Chondrocyte (in vitro differentiated cells): ENCODE measurements around the gene NR1H2. TPM values are rescaled to one million over a fixed set of nuclear protein-coding genes. Genes with fewer than 3 reads are reported as not detected.

Experiments used
- DNase-seq: peaks from one replicate; pipeline ENCODE4 v3.0.0; 2021; ENCODE audit warnings: mixed read lengths, low spot score
- H3K27ac Mint-ChIP-seq: one replicate; pipeline ENCODE4 v1.8.0; 2021; ENCODE audit warnings: mild to moderate bottlenecking, moderate library complexity, mixed read lengths; ENCODE audit not compliant: unreplicated experiment
- H3K27me3 Mint-ChIP-seq: 2 replicates; pipeline ENCODE4 v1.8.0; 2021; ENCODE audit warnings: low read depth, mixed read lengths
- H3K36me3 Mint-ChIP-seq: 2 replicates; pipeline ENCODE4 v1.8.0; 2021; ENCODE audit warnings: low read depth, mixed read lengths
- H3K4me1 Mint-ChIP-seq: 2 replicates; pipeline ENCODE4 v1.8.0; 2021; ENCODE audit warnings: low read depth, mild to moderate bottlenecking, mixed read lengths
- H3K4me3 Mint-ChIP-seq: one replicate; pipeline ENCODE4 v1.8.0; 2021; ENCODE audit warnings: mild to moderate bottlenecking, moderate library complexity, mixed read lengths; ENCODE audit not compliant: unreplicated experiment
- H3K9me3 Mint-ChIP-seq: 2 replicates; pipeline ENCODE4 v1.8.0; 2021; ENCODE audit warnings: low read depth, mixed read lengths
- CTCF ChIP-seq: fragments of 200-600 bp; sonication (generic); IDR thresholded peaks from 2 replicates; pipeline ENCODE4 v1.5.0; 2021; ENCODE audit warnings: antibody characterized with exemption, mild to moderate bottlenecking, moderate library complexity
- total RNA-seq: library from RNA; stranded (reverse); gene quantifications from 3 replicates; pipeline ENCODE4 v1.2.1, GENCODE V29; 2021

The NR1H2 gene
- total RNA-seq, 1 donor from 2014 or later, result 48.3 TPM

GRCh38 chr19:50420127-50420526, 43.9 kb downstream of the NR1H2 start:
- Mint-ChIP-seq H3K27ac (no peak overlapping the region), H3K9me3 (no peaks in the 10 kb centered on the region), H3K36me3 (no peaks in the 10 kb centered on the region), H3K4me3 (no peak overlapping the region), H3K4me1 (peaks cover 4% of the 10 kb centered on the region), H3K27me3 (peaks cover 16% of the 10 kb centered on the region)
- no peak for DNase-seq
- TF ChIP-seq CTCF, result no peak

- Mint-ChIP-seq H3K4me1 (peaks cover 4% of the 10 kb centered on the region), H3K36me3 (no peaks in the 10 kb centered on the region), H3K27ac (no peak overlapping the region), H3K4me3 (no peak overlapping the region), H3K9me3 (no peaks in the 10 kb centered on the region), H3K27me3 (peaks cover 16% of the 10 kb centered on the region)
- DNase-seq, result no peak
- no peak for TF ChIP-seq CTCF
Measured at GRCh38 chr19:50420808-50421207, 44.6 kb downstream of the NR1H2 start.

- no peak overlapping the region for H3K27ac Mint-ChIP-seq
- H3K4me3 Mint-ChIP-seq, result no peak overlapping the region
- H3K36me3 Mint-ChIP-seq, result no peaks in the 10 kb centered on the region
- no peak for TF ChIP-seq CTCF
- no peaks in the 10 kb centered on the region for H3K9me3 Mint-ChIP-seq
- DNase-seq, result no peak
- H3K27me3 Mint-ChIP-seq, result peaks cover 16% of the 10 kb centered on the region
- peaks cover 4% of the 10 kb centered on the region for H3K4me1 Mint-ChIP-seq
Measured at GRCh38 chr19:50422397-50423278, 46.4 kb downstream of the NR1H2 start.

- Mint-ChIP-seq H3K4me1 (peaks cover 4% of the 10 kb centered on the region), H3K4me3 (no peak overlapping the region), H3K9me3 (no peaks in the 10 kb centered on the region), H3K36me3 (no peaks in the 10 kb centered on the region), H3K27ac (no peak overlapping the region), H3K27me3 (peaks cover 14% of the 10 kb centered on the region)
- no peak for TF ChIP-seq CTCF
- no peak for DNase-seq
Measured at GRCh38 chr19:50423279-50424113, 47.2 kb downstream of the NR1H2 start.

- Mint-ChIP-seq H3K27me3 (peaks cover 4% of the 10 kb centered on the region), H3K9me3 (no peaks in the 10 kb centered on the region), H3K27ac (no peak overlapping the region), H3K36me3 (no peaks in the 10 kb centered on the region), H3K4me1 (no peaks in the 10 kb centered on the region), H3K4me3 (no peak overlapping the region)
- no peak for DNase-seq
- no peak for TF ChIP-seq CTCF
Measured at GRCh38 chr19:50425581-50425980, 49.3 kb downstream of the NR1H2 start.
